ENCODE results near the gene ECE1.

Gene ECE1

DNA sequence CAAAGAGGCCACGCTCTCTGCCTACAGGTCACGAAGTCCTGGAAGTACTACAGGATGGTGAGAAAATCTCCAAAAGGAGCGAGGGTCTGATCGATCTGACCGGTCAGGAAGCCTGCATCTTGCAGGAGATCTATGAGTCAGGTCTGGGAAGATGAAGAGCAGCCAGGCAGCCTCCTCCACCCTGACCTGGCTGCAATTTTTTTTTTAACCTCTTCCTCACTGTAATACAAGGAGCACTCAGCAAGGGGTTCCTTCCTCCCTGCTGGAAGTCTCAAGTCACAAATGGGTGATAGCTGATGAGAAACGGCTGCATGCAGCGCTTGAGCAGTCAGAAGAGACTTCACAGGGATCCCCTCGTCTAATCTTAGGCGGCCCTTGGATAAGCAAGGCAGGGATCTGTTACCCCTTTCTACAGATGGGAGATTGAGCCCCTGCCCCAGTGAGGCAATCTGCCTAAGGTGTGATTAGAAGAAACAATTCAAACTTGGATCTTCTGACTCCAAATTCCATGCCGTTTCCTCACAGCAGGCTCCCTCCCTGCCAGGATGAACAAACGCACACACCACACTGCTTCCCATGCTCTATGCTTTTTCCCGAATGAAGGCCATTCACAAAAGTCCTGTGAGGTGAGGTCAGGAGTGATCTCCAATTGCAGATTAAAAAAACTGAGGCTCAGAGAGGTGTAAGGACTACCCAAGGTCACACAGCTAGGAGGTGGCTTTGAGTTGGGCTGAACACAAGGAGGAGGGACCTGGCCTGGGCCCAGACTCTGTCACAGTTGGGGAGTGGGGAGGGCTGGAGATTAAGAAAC lies 48.3 kb downstream of the ECE1 start:
- DNase-seq = no peak
- TF ChIP-seq, protein P1, sequence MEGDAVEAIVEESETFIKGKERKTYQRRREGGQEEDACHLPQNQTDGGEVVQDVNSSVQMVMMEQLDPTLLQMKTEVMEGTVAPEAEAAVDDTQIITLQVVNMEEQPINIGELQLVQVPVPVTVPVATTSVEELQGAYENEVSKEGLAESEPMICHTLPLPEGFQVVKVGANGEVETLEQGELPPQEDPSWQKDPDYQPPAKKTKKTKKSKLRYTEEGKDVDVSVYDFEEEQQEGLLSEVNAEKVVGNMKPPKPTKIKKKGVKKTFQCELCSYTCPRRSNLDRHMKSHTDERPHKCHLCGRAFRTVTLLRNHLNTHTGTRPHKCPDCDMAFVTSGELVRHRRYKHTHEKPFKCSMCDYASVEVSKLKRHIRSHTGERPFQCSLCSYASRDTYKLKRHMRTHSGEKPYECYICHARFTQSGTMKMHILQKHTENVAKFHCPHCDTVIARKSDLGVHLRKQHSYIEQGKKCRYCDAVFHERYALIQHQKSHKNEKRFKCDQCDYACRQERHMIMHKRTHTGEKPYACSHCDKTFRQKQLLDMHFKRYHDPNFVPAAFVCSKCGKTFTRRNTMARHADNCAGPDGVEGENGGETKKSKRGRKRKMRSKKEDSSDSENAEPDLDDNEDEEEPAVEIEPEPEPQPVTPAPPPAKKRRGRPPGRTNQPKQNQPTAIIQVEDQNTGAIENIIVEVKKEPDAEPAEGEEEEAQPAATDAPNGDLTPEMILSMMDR (IDR thresholded peaks at IDR 0.05; ENCODE audit: low read depth, low read length) = no peak
- Histone ChIP-seq H3K9me3 (ENCODE audit: severe bottlenecking) (no peaks in the 10 kb centered on the region), H3K27ac (no peak overlapping the region), H3K36me3 (peaks cover 32% of the 10 kb centered on the region), H3K27me3 (ENCODE audit: insufficient read depth, low read depth, severe bottlenecking) (no peaks in the 10 kb centered on the region), H3K4me3 (ENCODE audit: low read depth, low read length) (no peak overlapping the region)

DNA sequence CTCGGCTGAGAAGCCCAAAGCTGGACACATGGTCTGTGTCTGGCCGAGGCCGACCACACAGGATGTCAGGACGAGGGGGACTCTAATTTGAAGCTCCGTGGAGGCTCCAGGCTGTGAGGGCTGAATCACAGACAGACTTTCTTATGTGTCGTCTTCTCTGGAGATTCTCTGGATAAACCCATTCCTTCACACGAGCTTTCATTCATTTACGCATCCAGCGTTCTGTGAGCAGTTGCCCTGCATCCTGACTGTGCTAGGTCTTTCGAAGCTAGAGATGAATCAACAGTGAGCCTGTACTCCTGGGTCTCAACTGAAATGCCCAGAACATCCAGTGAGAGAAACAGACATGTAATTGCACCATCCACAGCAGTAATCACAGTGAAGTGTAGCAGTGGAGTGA lies 49.6 kb downstream of the ECE1 start:
- Histone ChIP-seq H3K36me3 (peaks cover 35% of the 10 kb centered on the region), H3K27me3 (ENCODE audit: insufficient read depth, low read depth, severe bottlenecking) (no peaks in the 10 kb centered on the region), H3K4me3 (ENCODE audit: low read depth, low read length) (no peak overlapping the region), H3K9me3 (ENCODE audit: severe bottlenecking) (no peaks in the 10 kb centered on the region), H3K27ac (no peak overlapping the region)
- DNase-seq = no peak
- TF ChIP-seq, protein P1 (IDR thresholded peaks at IDR 0.05; ENCODE audit: low read depth, low read length) = no peak

DNA sequence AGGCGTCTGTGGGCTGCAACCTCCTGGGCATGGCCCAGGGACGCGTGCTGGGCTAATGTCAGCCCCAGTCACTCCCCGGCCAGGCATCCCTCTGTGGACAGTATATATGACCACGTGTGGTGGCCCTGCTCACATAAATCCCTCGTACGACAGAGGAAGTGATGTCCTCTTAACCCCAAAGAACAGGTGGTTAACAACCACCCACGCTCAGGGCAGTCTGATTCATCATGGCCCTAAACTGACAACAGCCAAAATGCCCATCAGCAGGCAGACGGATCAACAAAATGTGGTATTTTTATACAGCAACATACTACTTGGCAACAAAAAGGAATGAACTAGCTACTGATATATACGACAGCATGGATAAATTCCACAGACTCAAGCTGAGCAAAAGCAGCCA lies 51.0 kb downstream of the ECE1 start:
- no peaks in the 10 kb centered on the region for H3K9me3 ChIP-seq (ENCODE audit: severe bottlenecking)
- H3K27ac ChIP-seq = no peak overlapping the region
- no peak for DNase-seq
- no peak overlapping the region for H3K4me3 ChIP-seq (ENCODE audit: low read depth, low read length)
- no peaks in the 10 kb centered on the region for H3K27me3 ChIP-seq (ENCODE audit: insufficient read depth, low read depth, severe bottlenecking)
- H3K36me3 ChIP-seq = peaks cover 35% of the 10 kb centered on the region
- TF ChIP-seq, protein P1 (IDR thresholded peaks at IDR 0.05; ENCODE audit: low read depth, low read length) = no peak

DNA sequence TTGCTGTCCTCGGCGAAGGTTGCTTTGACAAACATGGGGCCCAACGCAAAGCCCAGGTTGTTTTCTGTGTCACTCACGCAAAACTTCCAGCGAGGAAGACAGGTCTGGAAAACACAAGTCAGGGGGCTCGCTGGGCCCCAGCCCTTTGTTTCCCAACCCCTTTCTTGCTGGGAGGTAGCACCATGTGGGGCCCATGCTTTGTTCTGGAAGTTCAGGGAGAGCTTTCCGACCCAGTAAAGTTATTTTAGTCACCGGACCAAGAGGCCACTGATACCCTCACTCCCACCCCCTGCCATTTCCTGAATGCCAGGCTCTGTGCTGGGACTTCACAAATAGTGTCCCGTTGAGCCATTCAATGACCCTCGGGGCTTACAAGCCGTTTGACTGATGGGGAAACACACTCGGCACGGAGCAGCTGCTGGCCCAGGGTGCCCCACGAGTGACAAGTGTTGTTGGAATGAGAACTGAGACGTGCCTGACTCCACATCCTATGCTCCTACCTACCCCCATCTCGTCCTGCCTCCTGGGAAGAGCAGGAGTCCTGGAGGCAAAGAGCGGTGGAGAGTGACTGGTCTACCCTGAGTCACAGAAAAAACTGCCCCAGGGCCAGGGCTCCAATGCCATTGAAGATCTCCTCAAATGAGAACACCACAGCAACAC lies 52.0 kb downstream of the ECE1 start:
- TF ChIP-seq, protein P1 (IDR thresholded peaks at IDR 0.05; ENCODE audit: low read depth, low read length) = no peak
- Histone ChIP-seq H3K36me3 (peaks cover 28% of the 10 kb centered on the region), H3K27me3 (ENCODE audit: insufficient read depth, low read depth, severe bottlenecking) (no peaks in the 10 kb centered on the region), H3K27ac (no peak overlapping the region), H3K4me3 (ENCODE audit: low read depth, low read length) (no peak overlapping the region), H3K9me3 (ENCODE audit: severe bottlenecking) (no peaks in the 10 kb centered on the region)
- no peak for DNase-seq

DNA sequence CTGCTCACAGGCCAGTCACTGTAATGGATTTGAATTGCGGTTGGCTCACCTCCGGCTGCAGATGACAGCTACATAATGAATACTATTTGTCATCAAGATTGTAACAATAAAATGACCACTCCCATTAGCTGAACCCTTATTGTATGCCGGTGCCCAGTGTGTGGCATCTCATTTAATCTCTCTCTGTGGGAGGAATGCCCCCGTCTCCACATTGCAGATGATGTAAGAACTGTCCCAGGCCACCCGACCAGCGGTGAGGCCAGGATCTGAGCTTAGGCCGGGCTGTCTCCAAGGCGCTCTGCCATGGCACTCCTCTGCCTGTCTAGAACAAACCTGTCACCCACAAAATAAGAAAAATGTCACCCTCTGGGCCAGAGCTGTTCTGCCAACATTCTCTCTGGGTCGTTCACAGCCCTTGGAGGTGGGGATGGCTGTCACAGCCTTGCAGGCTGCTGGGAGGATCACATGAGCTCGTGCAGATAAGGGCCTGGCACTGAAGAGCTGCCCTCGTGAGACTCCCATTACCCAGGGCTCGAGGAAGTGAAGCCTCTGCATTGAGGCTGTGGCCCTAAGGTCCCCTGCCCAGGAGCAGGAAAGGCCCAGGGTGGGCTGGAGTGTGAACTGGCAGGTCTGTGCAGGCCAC lies 52.7 kb downstream of the ECE1 start:
- Histone ChIP-seq H3K36me3 (peaks cover 34% of the 10 kb centered on the region), H3K4me3 (ENCODE audit: low read depth, low read length) (no peak overlapping the region), H3K27me3 (ENCODE audit: insufficient read depth, low read depth, severe bottlenecking) (no peaks in the 10 kb centered on the region), H3K27ac (no peak overlapping the region), H3K9me3 (ENCODE audit: severe bottlenecking) (no peaks in the 10 kb centered on the region)
- TF ChIP-seq, protein P1 (IDR thresholded peaks at IDR 0.05; ENCODE audit: low read depth, low read length) = no peak
- DNase-seq = no peak

Data from WERI-Rb-1 (cell line).